CD4-positive, CD25-positive, alpha-beta regulatory T cell (primary cell): ENCODE data around the gene HEXIM2. TPM values are rescaled to one million over a fixed set of nuclear protein-coding genes. Genes with fewer than 3 reads are reported as not detected.
A peak's percentile ranks its signal among the peaks of the same experiment; 100 is the strongest.

Source experiments
- ATAC-seq, 2 donors: fragments of 150-1000 bp; cut with Tn5 transposase; one replicate each; pipeline ENCODE4 v1.10.0; 2021; ENCODE audit warnings: low read depth in 2 of 2, moderate number of reproducible peaks in 2 of 2, moderate library complexity in 1 of 2
- DNase-seq, 3 donors: peaks; one replicate each; pipeline versions ENCODE4 v3.0.0 to v3.0.0-alpha.2; 2012 to 2022; ENCODE audit warnings: mixed read lengths in 1 of 3
- H3K27ac ChIP-seq: one replicate; pipeline ENCODE4 v1.7.0; 2013; ENCODE audit warnings: mild to moderate bottlenecking, low read length; ENCODE audit not compliant: insufficient read depth, poor library complexity, severe bottlenecking
- H3K27me3 ChIP-seq: one replicate; pipeline ENCODE4 v1.7.0; 2013; ENCODE audit warnings: low read length; ENCODE audit not compliant: control insufficient read depth, insufficient read depth
- H3K36me3 ChIP-seq: one replicate; pipeline ENCODE4 v1.7.0; 2013; ENCODE audit warnings: mild to moderate bottlenecking, low read length, moderate library complexity; ENCODE audit not compliant: control insufficient read depth, insufficient read depth
- H3K4me1 ChIP-seq: 2 replicates; pipeline ENCODE4 v1.7.0; 2013; ENCODE audit warnings: mild to moderate bottlenecking, low read length; ENCODE audit not compliant: insufficient read depth, control insufficient read depth, poor library complexity, severe bottlenecking
- H3K4me3 ChIP-seq: one replicate; pipeline ENCODE4 v1.7.0; 2013; ENCODE audit warnings: low read depth, mild to moderate bottlenecking, low read length, moderate library complexity
- H3K9me3 ChIP-seq, 2 experiments: 1 replicate in 1 of 2; 2 replicates in 1 of 2; pipeline ENCODE4 v1.7.0; 2013; ENCODE audit warnings: low read length in 2 of 2, mild to moderate bottlenecking in 1 of 2, moderate library complexity in 1 of 2; ENCODE audit not compliant: control insufficient read depth in 2 of 2
- H3K27ac Mint-ChIP-seq, 3 donors: one replicate each; pipeline ENCODE4 v1.8.0; 2020 to 2022; ENCODE audit warnings: mild to moderate bottlenecking in 3 of 3, mixed read lengths in 3 of 3, moderate library complexity in 2 of 3
- H3K27me3 Mint-ChIP-seq: one replicate; pipeline ENCODE4 v1.8.0; 2022; ENCODE audit warnings: mild to moderate bottlenecking, mixed read lengths
- H3K36me3 Mint-ChIP-seq: one replicate; pipeline ENCODE4 v1.8.0; 2020; ENCODE audit warnings: mixed read lengths
- H3K4me1 Mint-ChIP-seq, 4 donors: one replicate each; pipeline ENCODE4 v1.8.0; 2020 to 2022; ENCODE audit warnings: mixed read lengths in 4 of 4, mild to moderate bottlenecking in 1 of 4
- H3K4me3 Mint-ChIP-seq, 4 donors: one replicate each; pipeline ENCODE4 v1.8.0; 2020 to 2022; ENCODE audit warnings: mild to moderate bottlenecking in 4 of 4, mixed read lengths in 4 of 4, moderate library complexity in 3 of 4
- H3K9me3 Mint-ChIP-seq, 7 donors: one replicate each; pipeline ENCODE4 v1.8.0; 2020 to 2022; ENCODE audit warnings: mixed read lengths in 7 of 7, mild to moderate bottlenecking in 3 of 7, moderate library complexity in 2 of 7
- polyA plus RNA-seq, 4 donors: library from polyadenylated mRNA; unstranded; fragments of 300-500 nt; fragmentation: Illumina TruSeq; gene quantifications; one replicate each; pipeline ENCODE4 v1.2.3, GENCODE V29; 2021
- total RNA-seq: library from RNA; stranded (reverse); gene quantifications from one replicate; pipeline ENCODE4 v1.2.3, GENCODE V29; 2022

The HEXIM2 gene
- total and polyA plus RNA-seq, 5 donors from 2014 or later: 1.9 to 4.1 (median 2.5) TPM

- H3K9me3 ChIP-seq: no peaks in the 10 kb centered on the region
- Mint-ChIP-seq H3K4me1 (peaks cover 5 to 29% (median 15%) of the 10 kb centered on the region in 4 donors), H3K27me3 (peaks cover 14% of the 10 kb centered on the region), H3K4me3 (peak within 1 kb of the TSS; percentile 89 to 97 (median 91)), H3K27ac (peak within 1 kb of the TSS; percentile 81 to 88 (median 87)), H3K36me3 (no peaks in the 10 kb centered on the region), H3K9me3 (peaks cover 0 to 1% (median 0%) of the 10 kb centered on the region in 7 donors)
- ATAC-seq: peak; percentile 89
- DNase-seq: peak; percentile 93 to 97 (median 97)
- peak within 1 kb of the TSS; percentile 77 for H3K27ac ChIP-seq
- no peaks in the 10 kb centered on the region for H3K27me3 ChIP-seq
- peaks cover 22% of the 10 kb centered on the region for H3K4me1 ChIP-seq
- H3K36me3 ChIP-seq: no peaks in the 10 kb centered on the region
- H3K4me3 ChIP-seq: peak within 1 kb of the TSS; percentile 67
Measured at GRCh38 chr17:45135192-45135977, 26.3 kb upstream of the HEXIM2 start, which contains the start of gene ACBD4. TSS of gene ACBD4 (plus strand) at chr17:45135687. CDS start at chr17:45136145, 458 bp downstream.

- Histone ChIP-seq H3K9me3 (no peaks in the 10 kb centered on the region), H3K27ac (peak overlapping the region; percentile 77), H3K4me1 (peaks cover 22% of the 10 kb centered on the region), H3K36me3 (no peaks in the 10 kb centered on the region), H3K4me3 (peak overlapping the region; percentile 67), H3K27me3 (no peaks in the 10 kb centered on the region)
- H3K27me3 Mint-ChIP-seq: peaks cover 14% of the 10 kb centered on the region
- ATAC-seq: no peak
- peaks cover 6 to 32% (median 16%) of the 10 kb centered on the region in 4 donors for H3K4me1 Mint-ChIP-seq
- H3K9me3 Mint-ChIP-seq: peaks cover 0 to 1% (median 0%) of the 10 kb centered on the region in 7 donors
- H3K27ac Mint-ChIP-seq: peak overlapping the region; percentile 81 to 88 (median 87)
- DNase-seq: no peak
- no peaks in the 10 kb centered on the region for H3K36me3 Mint-ChIP-seq
- H3K4me3 Mint-ChIP-seq: peak overlapping the region; percentile 89 to 97 (median 91)
Measured at GRCh38 chr17:45135978-45136791, 25.5 kb upstream of the HEXIM2 start.

GRCh38 chr17:45136846-45137560, 24.7 kb upstream of the HEXIM2 start:
- H3K36me3 ChIP-seq: no peaks in the 10 kb centered on the region
- no peaks in the 10 kb centered on the region for H3K27me3 ChIP-seq
- Mint-ChIP-seq H3K27me3 (peaks cover 10% of the 10 kb centered on the region), H3K27ac (peak overlapping the region in 2 of 3 donors; percentile 73 to 81), H3K4me3 (peak overlapping the region in 3 of 4 donors; percentile 91 to 97 (median 91)), H3K4me1 (peaks cover 6 to 38% (median 18%) of the 10 kb centered on the region in 4 donors), H3K36me3 (no peaks in the 10 kb centered on the region), H3K9me3 (peaks cover 0 to 1% (median 0%) of the 10 kb centered on the region in 7 donors)
- DNase-seq: no peak
- no peak overlapping the region for H3K27ac ChIP-seq
- H3K4me3 ChIP-seq: no peak overlapping the region
- ATAC-seq: no peak
- no peaks in the 10 kb centered on the region for H3K9me3 ChIP-seq
- H3K4me1 ChIP-seq: peaks cover 16% of the 10 kb centered on the region

- H3K27ac Mint-ChIP-seq: no peak overlapping the region
- peaks cover 0 to 1% (median 0%) of the 10 kb centered on the region in 7 donors for H3K9me3 Mint-ChIP-seq
- peaks cover 6 to 40% (median 20%) of the 10 kb centered on the region in 4 donors for H3K4me1 Mint-ChIP-seq
- Histone ChIP-seq H3K27me3 (no peaks in the 10 kb centered on the region), H3K27ac (no peak overlapping the region), H3K4me3 (no peak overlapping the region), H3K36me3 (no peaks in the 10 kb centered on the region), H3K4me1 (peaks cover 16% of the 10 kb centered on the region), H3K9me3 (no peaks in the 10 kb centered on the region)
- H3K27me3 Mint-ChIP-seq: peaks cover 10% of the 10 kb centered on the region
- ATAC-seq: no peak
- H3K4me3 Mint-ChIP-seq: peak overlapping the region in 3 of 4 donors; percentile 15 to 69 (median 27)
- no peaks in the 10 kb centered on the region for H3K36me3 Mint-ChIP-seq
- no peak for DNase-seq
Measured at GRCh38 chr17:45137561-45138305, 23.9 kb upstream of the HEXIM2 start.

- H3K27ac ChIP-seq: no peak overlapping the region
- peaks cover 4% of the 10 kb centered on the region for H3K27me3 Mint-ChIP-seq
- no peaks in the 10 kb centered on the region for H3K36me3 Mint-ChIP-seq
- peaks cover 5 to 43% (median 18%) of the 10 kb centered on the region in 4 donors for H3K4me1 Mint-ChIP-seq
- H3K27me3 ChIP-seq: no peaks in the 10 kb centered on the region
- ATAC-seq (no peak), DNase-seq (no peak)
- no peak overlapping the region for H3K27ac Mint-ChIP-seq
- H3K4me3 ChIP-seq: no peak overlapping the region
- peaks cover 16% of the 10 kb centered on the region for H3K4me1 ChIP-seq
- H3K9me3 ChIP-seq: no peaks in the 10 kb centered on the region
- H3K36me3 ChIP-seq: no peaks in the 10 kb centered on the region
- peaks cover 0 to 1% (median 0%) of the 10 kb centered on the region in 7 donors for H3K9me3 Mint-ChIP-seq
- peak overlapping the region in 1 of 4 donors; percentile 44 for H3K4me3 Mint-ChIP-seq
Measured at GRCh38 chr17:45138911-45139532, 22.7 kb upstream of the HEXIM2 start.

GRCh38 chr17:45139533-45139920, 22.1 kb upstream of the HEXIM2 start:
- H3K9me3 ChIP-seq: no peaks in the 10 kb centered on the region
- H3K4me3 Mint-ChIP-seq: peak overlapping the region in 1 of 4 donors; percentile 44
- no peak overlapping the region for H3K27ac ChIP-seq

More at GRCh38 chr17:45139533-45139920, 22.1 kb upstream of the HEXIM2 start:
- Histone ChIP-seq H3K27me3 (no peaks in the 10 kb centered on the region), H3K36me3 (no peaks in the 10 kb centered on the region), H3K4me3 (no peak overlapping the region), H3K4me1 (peaks cover 21% of the 10 kb centered on the region)
- H3K27ac Mint-ChIP-seq: peak overlapping the region in 1 of 3 donors; percentile 70
- no peak for DNase-seq
- H3K36me3 Mint-ChIP-seq: no peaks in the 10 kb centered on the region
- peaks cover 4% of the 10 kb centered on the region for H3K27me3 Mint-ChIP-seq
- no peak for ATAC-seq
- peaks cover 0 to 1% (median 0%) of the 10 kb centered on the region in 7 donors for H3K9me3 Mint-ChIP-seq
- peaks cover 5 to 45% (median 18%) of the 10 kb centered on the region in 4 donors for H3K4me1 Mint-ChIP-seq
